GM18499 (cell line): ENCODE measurements around the gene POFUT2.
"Not testable (repeated sequence)": the region's sequence is repeated elsewhere in the genome, so short reads cannot be mapped to it uniquely, and the experiment has no call there.

Experiments used
- ATAC-seq: cut with Tn5 transposase; IDR thresholded peaks from one replicate; pipeline ENCODE4 v1.9.1; 2021; ENCODE audit warnings: moderate number of reproducible peaks; ENCODE audit not compliant: insufficient read depth, unreplicated experiment

Gene POFUT2

DNA sequence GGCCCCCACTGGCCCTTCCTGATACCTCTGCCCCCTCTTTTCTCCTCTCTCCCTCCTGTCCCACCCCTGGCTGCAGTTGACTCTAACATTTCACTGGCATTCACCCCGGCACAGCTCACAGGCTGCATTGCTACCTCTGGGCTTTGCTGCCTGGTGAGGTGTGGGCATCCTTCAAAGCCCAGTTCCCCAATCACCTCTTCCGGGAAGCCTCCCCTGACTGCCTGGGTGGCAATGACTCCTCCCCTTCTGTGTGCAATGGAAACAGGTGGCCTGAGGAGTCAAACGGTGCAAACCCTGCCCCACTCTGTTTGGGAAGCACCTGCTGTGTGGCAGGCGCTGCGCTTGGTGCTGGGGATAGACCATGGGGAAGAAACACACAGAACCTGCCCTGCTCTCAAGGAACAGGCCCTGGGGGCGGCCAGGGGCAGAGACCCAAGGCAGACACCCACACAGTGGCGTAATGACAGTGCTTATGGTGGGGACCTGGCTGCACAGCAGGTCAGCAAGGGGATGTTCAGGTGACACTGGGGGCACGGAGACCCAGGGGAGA, 39.3 kb upstream of the POFUT2 start:
- no peak for ATAC-seq

DNA sequence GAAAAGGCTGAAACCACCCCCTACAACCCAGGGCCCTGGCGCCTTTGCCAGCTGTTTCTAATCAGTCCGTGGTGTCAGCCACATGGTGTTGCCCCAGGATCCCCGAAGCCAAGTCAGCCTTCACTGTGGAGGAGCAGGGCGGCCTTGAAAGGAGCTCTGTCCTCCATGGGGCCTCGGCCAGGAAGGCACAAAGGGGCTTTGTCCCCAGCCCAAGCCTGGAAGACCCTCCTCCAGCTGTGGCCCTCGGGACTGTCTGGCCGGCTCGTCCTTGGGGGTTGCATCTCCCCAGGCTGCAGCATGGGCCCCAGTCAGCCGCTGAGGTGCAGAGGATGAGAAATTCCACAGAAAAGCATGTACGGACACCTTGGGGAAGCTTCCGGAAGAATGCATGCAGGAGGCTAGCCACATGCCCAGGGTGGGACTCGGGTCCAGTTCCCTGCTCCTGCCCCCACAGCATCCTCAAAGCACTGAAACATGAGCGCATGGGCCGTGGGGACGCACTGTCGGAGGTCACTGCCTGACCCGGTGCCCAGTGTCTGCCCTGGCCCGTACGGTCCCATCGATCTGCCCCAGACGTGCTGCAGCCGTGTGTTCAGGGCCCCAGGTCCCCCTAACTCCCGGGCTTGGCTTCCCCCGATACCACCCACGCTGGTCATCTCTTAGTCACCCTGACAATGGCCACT, 38.6 kb upstream of the POFUT2 start:
- ATAC-seq = no peak

DNA sequence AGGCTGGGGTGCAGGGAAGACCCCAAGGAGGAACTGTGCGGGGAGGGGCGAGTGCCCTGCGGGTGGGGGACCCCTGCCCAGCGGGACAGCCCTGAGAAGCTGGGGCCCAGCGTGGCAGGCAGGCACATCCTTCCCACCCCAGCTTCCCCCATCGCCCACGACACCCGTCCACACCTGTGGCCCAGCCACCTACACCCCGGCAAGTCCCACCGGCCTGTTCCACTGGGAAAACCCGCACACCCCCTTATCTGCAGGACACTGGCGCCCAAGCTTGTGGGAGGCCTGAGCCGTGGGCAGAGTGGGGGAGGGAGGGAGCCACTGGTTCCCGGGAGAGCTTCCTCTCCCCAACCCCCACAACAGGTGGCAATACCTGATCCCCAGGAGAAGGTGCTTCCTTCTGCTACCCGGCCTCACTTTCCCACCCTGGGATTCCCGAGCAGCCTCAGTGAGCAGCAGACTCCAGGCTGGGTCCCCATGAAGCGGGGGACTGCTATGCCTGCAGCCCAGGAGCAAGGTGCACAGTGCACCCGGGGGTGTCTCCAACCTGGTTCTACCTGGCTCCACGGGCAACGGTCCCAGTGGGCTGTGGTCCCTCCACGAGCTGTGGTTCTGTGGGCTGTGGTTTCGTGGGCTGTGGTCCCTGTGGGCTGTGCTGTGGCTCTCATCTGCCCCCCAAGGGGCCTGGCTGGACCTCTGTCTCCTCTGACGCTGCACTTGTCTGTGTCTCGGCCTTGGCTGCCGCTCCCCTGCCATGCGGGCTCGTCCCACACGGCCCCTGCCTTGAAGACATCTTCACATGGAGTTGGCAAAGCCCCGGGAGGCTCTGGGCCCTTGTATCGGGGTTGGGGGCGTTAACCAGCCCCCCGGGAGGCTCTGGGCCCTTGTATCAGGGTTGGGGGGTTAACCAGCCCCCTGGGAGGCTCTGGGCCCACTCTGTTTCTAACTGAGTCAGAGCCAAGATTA, 37.8 kb upstream of the POFUT2 start:
- ATAC-seq = no peak

DNA sequence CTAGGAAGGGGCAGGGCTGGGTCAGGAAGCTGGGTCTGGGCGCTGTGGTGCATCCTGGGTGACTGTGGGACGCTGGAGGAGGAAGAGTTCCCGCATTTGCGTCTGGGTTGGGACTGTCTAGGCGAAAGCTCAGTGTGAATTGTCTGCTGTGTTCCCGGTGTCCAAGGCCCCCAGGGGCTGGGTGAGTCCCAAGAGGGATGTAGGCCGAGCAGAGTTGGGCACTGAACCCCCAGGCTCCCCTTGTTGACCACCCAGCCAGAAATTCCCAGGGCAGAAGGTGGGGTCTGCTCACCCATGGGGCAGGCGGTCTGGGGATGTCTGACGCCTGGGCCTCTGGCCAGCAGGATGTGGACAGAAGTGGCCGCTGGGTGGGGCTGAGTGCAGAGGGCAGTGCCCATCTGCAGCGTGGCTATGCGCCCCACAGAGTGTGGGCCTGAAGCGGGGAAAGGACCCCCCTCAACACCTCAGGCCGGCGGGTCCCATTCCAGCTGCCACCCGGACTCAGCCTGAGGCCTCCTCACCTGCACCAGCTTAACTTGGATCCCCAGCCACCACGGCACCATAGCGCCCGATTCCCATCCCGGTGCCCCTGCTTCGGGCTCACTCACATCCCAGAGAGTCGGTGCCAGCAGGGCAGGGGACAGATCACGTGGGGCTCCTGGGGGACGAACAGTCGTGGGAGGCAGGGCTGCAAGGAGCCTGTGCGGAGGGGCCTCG, 37.0 kb upstream of the POFUT2 start:
- no peak for ATAC-seq

DNA sequence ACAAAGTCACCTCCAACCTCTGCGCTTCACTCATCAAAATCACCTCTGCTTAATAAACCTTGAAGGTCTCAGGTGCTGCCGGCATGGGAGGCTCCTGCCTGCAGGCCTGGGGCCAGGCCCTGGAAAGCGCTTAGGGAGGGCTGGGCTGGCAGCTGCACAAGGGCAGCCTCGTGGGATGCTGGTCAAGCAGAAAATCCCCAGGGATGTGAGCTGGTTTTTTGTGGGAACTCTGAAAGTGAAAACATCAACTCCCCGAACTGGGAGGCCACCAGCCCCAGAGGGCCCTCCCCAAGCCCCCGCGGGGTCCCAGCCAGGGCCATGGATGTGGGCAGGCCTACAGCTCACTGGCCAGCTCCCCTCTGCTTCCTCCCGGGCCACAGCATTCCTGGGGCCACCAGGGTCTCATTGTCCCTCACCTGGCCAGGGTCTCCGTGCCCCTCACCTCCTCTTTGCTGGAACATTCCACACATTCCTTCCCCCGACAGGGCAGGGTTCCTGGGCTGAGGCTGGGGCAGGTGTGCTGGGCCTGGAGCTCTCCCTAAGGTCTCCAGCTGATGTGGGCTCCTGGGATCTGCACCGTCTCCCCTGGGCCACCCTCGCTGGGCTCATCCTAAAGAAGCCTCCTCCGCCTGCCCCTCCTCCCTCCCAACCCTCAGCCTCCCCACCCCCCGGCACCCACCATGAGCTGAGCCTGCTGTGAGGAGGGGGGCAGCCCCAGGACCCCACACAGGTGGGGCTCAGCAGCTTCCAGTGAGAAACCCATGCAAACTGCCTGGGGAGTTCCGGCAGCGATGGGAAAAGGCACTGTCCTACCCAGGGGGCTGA, 36.0 kb upstream of the POFUT2 start:
- ATAC-seq = no peak

DNA sequence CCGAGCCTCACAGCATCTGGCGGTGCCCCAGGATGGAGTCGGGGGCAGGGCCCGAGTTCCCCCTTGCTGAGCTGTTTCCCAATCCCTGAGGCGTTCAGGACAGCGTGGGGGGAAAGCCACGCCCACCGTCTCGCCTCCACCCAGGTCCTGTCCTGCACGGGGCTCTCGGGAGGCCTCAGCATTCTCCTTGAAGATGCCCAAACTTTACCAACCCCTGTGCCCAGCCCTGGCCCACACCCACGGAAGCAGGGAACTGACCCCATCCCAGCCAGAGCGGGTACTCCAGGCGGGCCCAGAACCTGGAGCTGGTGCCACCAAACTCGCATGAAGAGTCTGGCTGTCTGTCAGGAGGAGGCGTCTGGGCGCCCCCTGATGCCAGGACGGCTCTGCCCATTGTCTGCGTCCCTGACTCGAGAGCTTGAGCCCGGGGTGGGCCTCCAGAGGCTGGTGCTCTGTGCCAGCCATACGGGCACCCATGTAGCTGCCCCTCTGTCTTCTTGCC, 35.3 kb upstream of the POFUT2 start:
- no peak for ATAC-seq

DNA sequence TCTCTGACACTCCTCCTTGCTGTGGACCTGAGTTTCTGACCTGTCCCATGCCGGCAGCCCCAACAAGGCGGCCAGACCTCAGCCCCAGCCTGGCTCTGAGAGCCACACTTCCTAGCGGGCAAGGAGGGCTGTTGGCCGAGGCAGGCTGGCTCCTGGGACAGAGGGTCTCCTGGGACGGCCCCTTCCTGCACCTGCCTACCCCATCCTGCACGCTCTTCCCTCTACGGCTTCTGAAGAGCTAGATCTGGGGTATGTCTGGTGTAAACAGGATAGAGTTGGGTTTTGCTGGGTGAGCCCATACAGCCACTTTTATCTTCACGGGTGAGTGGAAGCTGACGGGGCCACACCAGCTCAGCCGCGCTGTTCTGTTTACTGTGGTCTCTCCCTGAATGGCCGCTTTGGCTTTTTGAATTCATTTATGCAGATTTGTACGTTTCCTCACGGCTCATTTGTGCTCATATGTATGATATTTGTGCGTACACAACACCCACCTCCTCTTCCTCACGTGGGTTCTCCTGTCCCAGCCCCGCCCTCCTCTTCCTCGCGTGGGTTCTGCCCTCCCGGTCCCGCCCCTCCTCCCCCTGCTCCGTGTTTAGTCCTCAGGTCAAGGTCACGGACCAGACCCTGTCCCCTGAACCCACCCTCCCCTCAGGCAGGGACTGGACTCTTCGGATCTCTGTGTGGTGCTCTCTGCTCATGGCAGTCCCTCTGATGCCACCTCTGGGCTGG, 34.7 kb upstream of the POFUT2 start:
- ATAC-seq = no peak

DNA sequence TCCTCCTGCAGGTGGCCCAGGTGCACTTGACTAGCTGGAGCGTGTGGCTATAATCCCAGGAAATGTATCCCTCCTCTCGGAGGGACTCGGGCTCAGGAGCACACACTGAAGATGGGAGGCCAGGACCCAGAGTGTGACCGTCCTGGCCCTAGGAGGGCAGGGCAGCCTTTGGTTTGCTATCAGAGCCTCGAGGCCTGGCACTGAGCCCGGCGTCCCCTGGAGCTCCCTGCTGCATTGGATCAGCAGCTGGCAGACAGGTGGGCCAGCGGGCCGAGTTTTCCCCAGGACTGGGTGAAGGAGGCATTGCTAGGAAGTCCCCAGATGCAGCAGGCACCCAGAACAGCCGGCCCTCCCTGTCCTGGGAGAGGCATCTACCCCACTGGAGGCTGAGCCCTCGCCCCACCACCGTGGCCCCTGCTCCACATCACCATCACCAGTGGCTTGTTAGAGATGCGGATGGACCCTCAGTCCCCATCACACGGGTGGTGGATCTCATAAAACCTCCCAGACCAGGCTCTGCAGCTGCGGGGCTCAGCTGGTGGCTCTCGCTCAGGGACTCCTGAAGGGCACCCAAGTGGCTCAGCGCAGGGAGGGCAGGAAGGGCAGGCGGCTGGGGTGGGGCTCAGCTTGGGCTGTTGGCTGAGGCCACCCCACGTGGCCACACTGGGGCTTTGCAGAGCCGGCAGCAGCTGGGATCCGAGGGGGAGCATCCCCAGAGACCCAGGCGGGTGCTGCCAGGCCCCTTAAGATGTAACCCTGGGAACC, 32.7 kb upstream of the POFUT2 start:
- ATAC-seq = no peak

DNA sequence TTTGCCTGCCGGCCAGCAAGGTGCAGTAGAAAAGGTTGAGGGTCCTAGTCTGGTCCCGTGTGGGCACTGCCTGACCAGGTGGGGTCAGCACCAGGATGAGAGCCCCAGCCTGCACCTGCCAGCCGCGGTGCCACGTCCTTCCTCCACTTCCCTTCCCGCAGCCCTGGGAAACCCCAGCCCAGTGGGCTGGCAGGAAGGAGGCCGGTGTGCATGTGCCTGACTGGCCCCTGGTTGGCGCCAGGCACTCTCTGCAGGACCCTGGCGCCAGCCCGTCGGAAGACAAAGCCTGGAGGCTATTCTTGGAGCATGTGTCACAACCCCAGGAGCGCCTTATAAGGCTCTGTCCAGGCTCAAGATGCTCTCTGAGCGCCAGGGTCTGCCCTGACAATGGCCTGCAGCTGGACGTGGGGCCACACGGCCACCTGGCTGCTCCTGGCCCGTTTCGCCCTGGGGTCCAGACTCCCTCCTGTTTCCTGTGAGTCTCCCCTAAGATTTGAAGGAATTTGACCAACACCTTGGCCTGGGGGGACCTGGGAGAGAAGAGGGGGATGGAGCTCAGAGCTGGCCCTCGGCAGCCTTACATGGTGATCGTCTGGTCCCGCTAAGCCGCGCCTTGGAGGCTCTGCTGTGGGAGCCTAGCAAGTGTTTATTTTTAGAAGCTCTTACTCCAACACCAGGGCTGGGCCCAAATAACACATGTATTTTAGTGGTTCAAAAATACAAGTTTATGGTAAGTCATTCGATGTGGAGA, 31.9 kb upstream of the POFUT2 start:
- no peak for ATAC-seq

DNA sequence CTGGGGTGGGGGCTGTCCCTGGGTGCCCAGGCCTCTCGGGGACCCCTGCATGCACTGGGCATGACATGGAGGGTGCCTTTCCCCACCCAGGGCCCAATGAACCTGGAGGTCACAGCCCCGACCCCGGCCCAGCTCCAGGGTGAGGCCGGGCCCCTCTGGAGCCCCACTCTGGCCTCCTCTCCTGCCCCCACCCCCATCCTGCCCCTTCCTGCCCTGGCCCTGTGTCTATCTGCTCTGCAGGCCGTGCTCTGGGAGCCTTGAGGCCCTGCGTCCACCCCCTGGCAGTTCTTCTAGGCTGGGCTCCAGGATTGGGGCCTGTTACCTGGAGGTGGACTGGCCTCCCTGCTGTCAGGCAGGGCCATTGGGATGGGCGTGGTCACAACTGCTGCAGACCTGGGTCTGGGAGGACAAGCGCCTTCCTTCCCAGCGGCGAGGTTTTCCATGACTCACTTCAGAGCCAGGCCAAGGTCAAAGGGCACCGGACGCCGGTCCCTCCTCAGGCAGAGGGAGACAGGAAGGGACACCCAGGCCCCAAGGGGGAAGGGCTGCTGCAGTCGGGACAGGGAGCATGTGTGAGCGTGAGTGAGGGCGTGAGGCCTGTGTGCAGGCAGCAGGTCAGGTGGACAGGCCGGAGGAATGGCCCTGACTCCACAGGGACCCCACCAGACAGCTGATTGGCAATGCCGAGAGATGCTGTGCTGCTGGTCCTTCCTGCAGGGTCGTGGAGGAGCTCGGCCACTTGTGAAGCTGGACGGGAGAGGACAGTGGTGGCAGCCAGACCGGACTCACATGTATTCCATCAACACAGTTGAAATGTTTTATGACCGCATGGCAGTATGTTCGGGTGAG, 31.1 kb upstream of the POFUT2 start:
- ATAC-seq = no peak

DNA sequence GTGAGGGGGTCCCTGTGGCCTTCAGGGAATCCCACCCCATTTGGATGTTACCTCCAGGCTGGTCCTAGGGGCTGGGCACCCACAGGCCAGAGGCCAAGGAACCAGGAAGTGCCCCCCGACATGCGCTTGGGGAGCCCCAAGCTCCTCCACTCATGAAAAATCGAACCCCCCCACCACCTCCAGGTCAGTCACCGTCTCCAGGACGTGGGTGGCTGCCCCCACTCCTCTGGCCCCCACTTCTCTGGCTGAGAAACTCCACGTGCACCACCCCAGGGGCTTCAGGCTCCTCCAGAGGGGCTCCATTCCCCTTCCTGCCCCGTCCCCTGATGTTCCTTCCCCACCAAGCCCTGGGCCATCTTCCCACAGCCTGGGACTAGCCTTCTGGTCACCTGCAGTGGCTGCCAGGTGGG, 30.5 kb upstream of the POFUT2 start:
- ATAC-seq = no peak

DNA sequence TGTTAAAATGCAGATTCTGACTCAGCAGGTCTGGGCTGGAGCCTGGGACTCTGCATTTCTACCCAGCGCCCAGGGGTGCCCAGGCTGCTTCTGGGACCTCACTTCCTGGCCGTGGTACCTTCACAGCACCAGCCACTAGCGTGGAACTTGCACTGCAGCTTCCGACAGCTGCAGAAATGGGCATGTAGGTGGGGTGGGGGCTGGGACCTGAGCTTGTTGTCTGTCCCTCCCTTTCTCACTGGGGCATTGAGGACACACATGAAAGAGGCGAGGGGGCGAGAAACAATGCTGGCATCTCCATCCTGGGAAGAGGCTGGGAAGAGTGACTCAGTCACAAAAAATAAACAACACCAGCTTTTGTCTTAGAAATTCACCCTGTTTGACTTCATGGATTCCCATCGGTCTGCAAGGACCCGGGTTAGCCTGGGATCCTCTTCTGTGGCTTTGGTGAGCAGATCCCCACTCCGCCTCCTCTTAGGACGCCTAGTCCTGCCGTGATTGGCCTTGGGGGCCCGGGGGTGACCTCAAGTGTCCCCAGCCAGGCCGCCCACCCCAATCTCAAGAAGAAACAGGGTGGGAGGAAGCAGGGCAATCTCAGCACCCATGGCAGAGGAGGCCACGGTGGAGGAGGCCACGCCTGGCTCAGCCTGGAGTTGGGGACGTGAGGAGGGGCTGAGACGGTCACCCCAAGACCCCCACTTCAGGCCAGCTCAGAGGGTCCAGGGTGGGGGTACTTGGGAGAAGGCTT, 29.9 kb upstream of the POFUT2 start:
- ATAC-seq = no peak

DNA sequence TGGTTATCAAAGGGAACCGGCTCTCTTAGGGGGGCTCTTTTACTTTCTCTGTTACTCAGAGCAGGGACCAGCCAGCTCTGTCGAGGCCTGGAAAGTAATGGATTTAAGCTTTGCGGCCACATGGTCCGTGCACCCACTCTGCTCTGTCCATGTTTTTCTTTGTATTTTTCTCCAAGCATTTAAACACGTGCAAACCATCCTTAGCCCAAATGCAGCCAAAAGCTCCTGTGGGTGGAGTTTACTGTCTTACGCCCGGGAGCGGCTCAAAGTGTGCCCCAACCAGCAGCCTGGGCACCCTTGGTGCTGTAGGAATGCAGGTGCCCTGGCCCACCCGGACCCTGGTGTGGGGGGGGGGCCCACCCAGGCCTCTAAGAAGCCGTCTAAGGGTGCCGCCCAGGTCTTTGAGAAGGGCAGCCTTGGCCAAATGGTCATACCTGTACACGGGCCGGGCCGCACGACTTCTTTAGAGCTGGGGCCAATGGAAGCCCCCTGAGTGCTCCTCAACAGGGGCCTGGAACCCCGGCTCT, 29.2 kb upstream of the POFUT2 start:
- ATAC-seq = no peak

DNA sequence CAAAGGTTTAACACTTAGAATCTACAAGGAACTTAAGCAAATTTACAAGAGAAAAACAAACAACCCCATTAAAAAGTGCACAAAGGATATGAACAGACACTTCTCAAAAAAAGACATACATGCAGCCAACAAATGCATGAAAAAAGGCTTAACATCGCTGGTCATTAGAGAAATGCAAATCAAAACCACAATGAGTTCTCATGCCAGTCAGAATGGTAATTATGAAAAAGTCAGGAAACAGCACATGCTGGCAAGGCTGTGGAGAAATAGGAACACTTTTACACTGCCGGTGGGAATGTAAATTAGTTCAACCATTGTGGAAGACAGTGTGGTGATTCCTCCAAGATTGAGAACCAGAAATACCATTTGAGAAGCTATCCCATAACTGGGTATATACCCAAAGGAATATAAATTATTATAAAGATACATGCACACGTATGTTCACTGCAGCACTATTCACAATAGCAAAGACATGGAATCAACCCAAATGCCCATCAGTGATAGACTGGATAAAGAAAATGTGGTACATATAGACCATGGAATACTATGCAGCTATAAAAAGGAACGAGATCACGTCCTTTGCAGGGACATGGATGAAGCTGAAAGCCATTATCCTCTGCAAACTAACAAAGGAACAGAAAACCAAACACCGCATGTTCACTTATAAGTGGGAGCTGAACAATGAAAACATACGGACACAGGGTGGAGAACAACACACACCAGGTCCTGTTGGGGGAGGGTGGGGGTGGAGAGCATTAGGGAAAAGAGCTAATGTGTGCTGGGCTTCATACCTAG, 28.2 kb upstream of the POFUT2 start:
- not testable (repeated sequence) for ATAC-seq

DNA sequence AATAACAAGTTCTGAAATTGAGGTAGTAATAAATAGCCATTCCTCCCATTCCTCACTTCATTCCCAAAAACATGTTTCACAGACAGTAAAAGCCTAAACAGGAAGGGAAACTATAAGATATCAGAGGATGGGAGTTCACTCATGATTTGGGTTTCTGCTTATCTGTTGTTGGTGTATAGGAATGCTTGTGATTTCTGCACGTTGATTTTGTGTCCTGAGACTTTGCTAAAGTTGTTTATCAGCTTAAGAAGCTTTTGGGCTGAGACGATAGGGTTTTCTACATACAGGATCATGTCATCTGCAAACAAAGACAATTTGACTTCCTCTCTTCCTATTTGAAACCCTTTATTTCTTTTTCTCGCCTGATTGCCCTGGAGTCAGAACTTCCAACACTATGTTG, 26.0 kb upstream of the POFUT2 start:
- no peak for ATAC-seq
